OCI-LY3 (cell line): ENCODE results near the gene SERPINE1.

Experiments
- H2AFZ ChIP-seq: fragments of 200-600, 300-600 bp; shearing (Covaris generic); 2 replicates; pipeline ENCODE4 v1.6.0; 2014; ENCODE audit warnings: antibody characterized with exemption, low read depth, low read length
- H3K27ac ChIP-seq: fragments of 200-600, 300-600 bp; sonication (generic); 2 replicates; pipeline ENCODE4 v1.5.1; 2014; ENCODE audit warnings: mild to moderate bottlenecking, low read length, moderate library complexity, mixed read lengths
- H3K27me3 ChIP-seq: fragments of 200-600, 300-600 bp; sonication (generic); 2 replicates; pipeline ENCODE4 v1.6.1; 2014; ENCODE audit warnings: low read depth, low read length, mixed read lengths
- H3K36me3 ChIP-seq: fragments of 200-600, 300-600 bp; sonication (generic); replicated peaks from 2 replicates; pipeline ENCODE3; 2014; ENCODE audit warnings: low read depth, low read length, mixed read lengths
- H3K4me1 ChIP-seq: fragments of 300-600, 200-600 bp; sonication (generic); 2 replicates; pipeline ENCODE4 v1.6.1; 2014; ENCODE audit warnings: low read length, mixed read lengths
- H3K4me2 ChIP-seq: fragments of 200-600, 300-600 bp; sonication (generic); 2 replicates; pipeline ENCODE4 v1.6.1; 2014; ENCODE audit warnings: low read length, mixed read lengths
- H3K4me3 ChIP-seq: fragments of 300-600, 200-600 bp; sonication (generic); 2 replicates; pipeline ENCODE4 v1.5.1; 2014; ENCODE audit warnings: antibody characterized with exemption, mild to moderate bottlenecking, low read length, moderate library complexity
- H3K79me2 ChIP-seq: fragments of 300-600, 200-600 bp; shearing (Covaris generic); 2 replicates; pipeline ENCODE4 v1.6.1; 2014; ENCODE audit warnings: mild to moderate bottlenecking, low read length, mixed read lengths
- H3K9ac ChIP-seq: fragments of 300-600, 200-600 bp; shearing (Covaris generic); 2 replicates; pipeline ENCODE4 v1.6.0; 2014; ENCODE audit warnings: mild to moderate bottlenecking, low read length, moderate library complexity
- H3K9me3 ChIP-seq: fragments of 200-600, 300-600 bp; shearing (Covaris generic); 2 replicates; pipeline ENCODE4 v1.6.1; 2014; ENCODE audit warnings: low read length, mixed read lengths; ENCODE audit not compliant: insufficient read depth
- H4K20me1 ChIP-seq: fragments of 200-600, 300-600 bp; sonication (generic); 2 replicates; pipeline ENCODE4 v1.6.1; 2016; ENCODE audit warnings: low read length, mixed read lengths; ENCODE audit not compliant: insufficient read depth
- CTCF ChIP-seq: fragments of 200-600, 300-600 bp; sonication (generic); IDR thresholded peaks from 2 replicates; pipeline ENCODE4 v1.5.1; 2014; ENCODE audit warnings: antibody characterized with exemption, low read length, low read depth
- EZH2phosphoT487 ChIP-seq: fragments of 200-600 bp; shearing (Covaris generic); IDR thresholded peaks from 2 replicates; pipeline ENCODE4 v1.6.1; 2018; ENCODE audit warnings: antibody characterized with exemption, mixed run types, low read depth

The SERPINE1 gene

DNA sequence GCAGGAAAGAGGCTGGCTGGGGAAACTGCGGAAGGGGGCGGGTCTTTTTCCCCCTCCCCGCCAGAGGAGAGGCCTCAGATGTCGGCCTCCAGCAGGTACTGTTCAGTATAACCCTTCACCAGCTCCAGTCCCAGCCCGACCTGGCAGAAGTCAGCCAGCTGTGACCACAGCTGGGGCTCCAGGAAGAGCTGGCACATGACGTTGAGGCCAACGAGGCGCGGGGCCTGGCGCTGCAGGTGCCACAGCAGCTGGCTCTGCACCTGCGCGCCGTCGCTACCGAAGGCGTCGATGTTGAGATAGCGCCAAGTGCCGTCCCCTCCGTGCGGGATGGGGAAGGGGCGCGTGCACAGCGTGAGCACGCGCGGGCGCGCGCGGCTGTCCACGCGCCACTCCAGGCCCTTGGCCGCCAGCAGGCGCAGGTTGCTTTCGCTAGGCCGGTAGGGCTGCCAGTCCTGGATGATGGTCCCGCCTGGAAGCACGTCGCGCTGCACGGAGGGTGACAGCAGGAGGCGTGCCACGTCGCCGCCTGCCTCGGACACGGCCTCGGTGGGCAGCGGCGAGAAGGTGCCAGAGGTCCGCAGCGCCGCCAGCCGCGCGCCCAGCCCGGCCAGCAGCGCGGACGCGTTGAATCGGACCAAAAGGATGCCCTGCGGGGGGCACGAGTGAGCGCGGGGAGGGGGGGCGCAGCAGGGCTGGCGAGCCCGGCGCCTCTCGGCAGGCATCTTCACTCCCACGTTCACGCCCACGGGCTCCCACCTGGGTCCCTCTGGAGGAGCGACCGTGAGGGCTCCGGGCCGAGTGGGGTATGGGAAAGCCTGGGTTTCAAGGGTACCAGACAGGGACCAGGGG is 45.3 kb downstream of the SERPINE1 start:
- Histone ChIP-seq H3K79me2 (no peaks in the 10 kb centered on the region), H3K9ac (no peak overlapping the region), H3K27me3 (peaks cover 37% of the 10 kb centered on the region), H3K4me1 (peaks cover 18% of the 10 kb centered on the region), H3K27ac (no peak overlapping the region), H3K9me3 (no peaks in the 10 kb centered on the region), H3K4me3 (no peak overlapping the region), H3K4me2 (no peak overlapping the region), H3K36me3 (no peaks in the 10 kb centered on the region), H4K20me1 (no peaks in the 10 kb centered on the region), H2AFZ (no peak overlapping the region)
- no peak for TF ChIP-seq EZH2phosphoT487
- TF ChIP-seq CTCF: no peak

DNA sequence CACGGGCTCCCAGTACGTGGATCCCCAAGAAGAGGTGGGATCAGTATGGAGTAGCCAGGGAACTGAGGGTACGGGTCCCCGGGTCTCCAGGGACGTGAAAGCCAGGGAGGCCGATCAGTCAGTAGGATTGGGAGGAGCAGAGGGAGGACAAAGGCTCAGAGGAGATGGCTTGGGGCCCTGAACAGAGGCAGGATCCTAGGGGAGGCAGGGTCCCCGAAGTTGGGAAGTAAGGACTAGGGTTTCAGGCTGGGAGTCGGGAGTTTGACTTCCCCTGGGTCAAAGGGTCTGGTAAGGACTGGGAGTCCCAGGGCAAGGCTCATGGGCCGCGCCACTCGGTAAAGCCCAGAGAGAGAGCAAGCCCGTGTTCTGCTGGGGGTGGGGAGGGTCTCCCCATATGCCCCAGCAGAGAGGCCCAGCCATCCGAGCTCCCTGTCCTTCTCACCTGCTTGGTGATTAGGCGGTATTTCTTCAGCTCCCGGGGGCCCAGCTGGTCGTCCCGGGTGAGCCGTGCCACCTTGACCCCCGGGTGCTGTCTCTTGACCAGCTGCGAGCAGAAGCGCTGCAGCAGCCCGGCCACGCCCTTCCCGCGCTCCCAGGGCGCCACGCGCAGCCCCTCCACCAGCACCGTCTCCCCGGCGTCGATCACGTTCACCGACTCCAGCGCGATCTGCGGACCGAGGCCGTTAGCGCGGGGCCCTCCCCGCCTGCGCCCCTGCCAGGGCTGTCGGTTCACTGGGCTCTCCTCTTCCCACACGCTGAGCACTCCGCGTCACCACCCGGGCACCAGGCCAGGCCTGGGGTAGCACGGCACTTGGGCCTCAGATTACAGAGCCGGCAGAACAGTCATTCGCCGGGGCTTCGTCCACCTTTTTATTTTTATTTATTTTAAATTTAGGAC is 46.2 kb downstream of the SERPINE1 start:
- H3K79me2 ChIP-seq: no peaks in the 10 kb centered on the region
- no peak overlapping the region for H3K27ac ChIP-seq
- no peaks in the 10 kb centered on the region for H3K9me3 ChIP-seq
- H4K20me1 ChIP-seq: no peaks in the 10 kb centered on the region
- no peak overlapping the region for H2AFZ ChIP-seq
- no peaks in the 10 kb centered on the region for H3K36me3 ChIP-seq
- H3K9ac ChIP-seq: no peak overlapping the region
- H3K4me3 ChIP-seq: no peak overlapping the region
- TF ChIP-seq EZH2phosphoT487 (no peak), CTCF (no peak)
- peaks cover 32% of the 10 kb centered on the region for H3K27me3 ChIP-seq
- H3K4me1 ChIP-seq: peaks cover 18% of the 10 kb centered on the region
- H3K4me2 ChIP-seq: no peak overlapping the region

DNA sequence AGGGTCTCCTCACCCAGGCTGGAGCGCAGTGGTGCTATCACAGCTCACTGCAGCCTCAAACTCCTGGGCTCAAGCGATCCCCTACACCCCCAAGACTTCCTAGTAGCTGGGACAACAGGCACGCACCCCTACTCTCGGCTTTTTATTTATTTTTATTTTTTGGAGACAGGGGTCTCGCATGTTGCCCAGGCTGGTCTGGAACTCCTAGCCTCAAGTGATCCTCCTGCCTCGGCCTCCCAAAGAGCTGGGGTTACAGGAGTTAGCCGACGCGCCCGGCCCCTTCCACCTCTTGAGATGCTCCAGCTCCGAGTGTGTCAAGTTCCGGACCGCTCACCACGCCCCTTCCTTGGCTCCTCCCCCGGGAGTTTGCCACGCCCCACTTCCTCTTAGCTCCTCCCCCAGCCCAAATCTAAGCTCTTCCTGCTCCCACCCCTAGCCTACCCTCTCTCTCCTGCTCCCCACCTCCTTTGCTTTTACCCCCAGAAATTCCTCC is 46.9 kb downstream of the SERPINE1 start:
- Histone ChIP-seq H3K27me3 (peaks cover 25% of the 10 kb centered on the region), H3K4me1 (peaks cover 15% of the 10 kb centered on the region), H3K4me3 (no peak overlapping the region), H3K36me3 (no peaks in the 10 kb centered on the region), H3K9ac (no peak overlapping the region), H3K27ac (no peak overlapping the region), H4K20me1 (no peaks in the 10 kb centered on the region), H3K79me2 (no peaks in the 10 kb centered on the region), H3K4me2 (no peak overlapping the region), H2AFZ (no peak overlapping the region), H3K9me3 (no peaks in the 10 kb centered on the region)
- TF ChIP-seq EZH2phosphoT487 (no peak), CTCF (no peak)

- H3K27ac ChIP-seq: no peak overlapping the region
- no peaks in the 10 kb centered on the region for H3K9me3 ChIP-seq
- peaks cover 21% of the 10 kb centered on the region for H3K27me3 ChIP-seq
- H3K9ac ChIP-seq: no peak overlapping the region
- no peak overlapping the region for H2AFZ ChIP-seq
- H3K79me2 ChIP-seq: no peaks in the 10 kb centered on the region
- H3K36me3 ChIP-seq: no peaks in the 10 kb centered on the region
- peaks cover 9% of the 10 kb centered on the region for H3K4me1 ChIP-seq
- no peak for TF ChIP-seq CTCF
- no peak for TF ChIP-seq EZH2phosphoT487
- H4K20me1 ChIP-seq: no peaks in the 10 kb centered on the region
- H3K4me2 ChIP-seq: no peak overlapping the region
- no peak overlapping the region for H3K4me3 ChIP-seq
Observed at GRCh38 chr7:101174322-101174854, 47.5 kb downstream of the SERPINE1 start.
